Astrocyte (in vitro differentiated cells and primary cell): ENCODE measurements around the gene MAP7D2. TPM values are rescaled to one million over a fixed set of nuclear protein-coding genes. Genes with fewer than 3 reads are reported as not detected.

Experiments used
- DNase-seq: peaks from one replicate; pipeline ENCODE4 v3.0.0-alpha.2; 2010; ENCODE audit warnings: low read depth
- FAIRE-seq: peaks from 2 replicates; lab custom pipeline; 2011; peaks lifted over from hg19 to GRCh38; lab: Jason Lieb, UNC
- H2AFZ ChIP-seq: 2 replicates; pipeline ENCODE4 v1.6.0; 2012; ENCODE audit warnings: low read depth, low read length, inconsistent platforms
- H3K27ac ChIP-seq: 2 replicates; pipeline ENCODE4 v1.5.1; 2011; ENCODE audit warnings: low read depth, low read length, inconsistent platforms
- H3K27me3 ChIP-seq: 2 replicates; pipeline ENCODE4 v1.6.0; 2011; ENCODE audit warnings: low read length, inconsistent platforms; ENCODE audit not compliant: insufficient read depth
- H3K36me3 ChIP-seq: 2 replicates; pipeline ENCODE4 v1.5.1; 2011; ENCODE audit warnings: low read length, inconsistent platforms; ENCODE audit not compliant: insufficient read depth
- H3K4me1 ChIP-seq: 2 replicates; pipeline ENCODE4 v1.5.1; 2011; ENCODE audit warnings: low read length, inconsistent platforms; ENCODE audit not compliant: insufficient read depth
- H3K4me2 ChIP-seq: 2 replicates; pipeline ENCODE4 v1.6.0; 2012; ENCODE audit warnings: low read length, inconsistent platforms
- H3K4me3 ChIP-seq: 2 replicates; pipeline ENCODE4 v1.5.1; 2011; ENCODE audit warnings: low read depth, mild to moderate bottlenecking, low read length, inconsistent platforms; ENCODE audit not compliant: insufficient read depth
- H3K79me2 ChIP-seq: 2 replicates; pipeline ENCODE4 v1.6.0; 2012; ENCODE audit warnings: mild to moderate bottlenecking, low read length, inconsistent platforms; ENCODE audit not compliant: insufficient read depth
- H3K9ac ChIP-seq: 2 replicates; pipeline ENCODE4 v1.6.0; 2012; ENCODE audit warnings: mild to moderate bottlenecking, low read length, inconsistent platforms
- H3K9me3 ChIP-seq: 2 replicates; pipeline ENCODE4 v1.5.1; 2012; ENCODE audit warnings: low read depth, mild to moderate bottlenecking, low read length, inconsistent platforms; ENCODE audit not compliant: insufficient read depth
- H4K20me1 ChIP-seq: 2 replicates; pipeline ENCODE4 v1.6.0; 2012; ENCODE audit warnings: low read length, inconsistent platforms; ENCODE audit not compliant: insufficient read depth
- H3K27ac Mint-ChIP-seq: one replicate; pipeline ENCODE4 v1.8.0; 2021; ENCODE audit warnings: mild to moderate bottlenecking, mixed read lengths; ENCODE audit not compliant: unreplicated experiment
- H3K27me3 Mint-ChIP-seq: one replicate; pipeline ENCODE4 v1.8.0; 2021; ENCODE audit warnings: low read depth, mixed read lengths; ENCODE audit not compliant: unreplicated experiment
- H3K36me3 Mint-ChIP-seq: one replicate; pipeline ENCODE4 v1.8.0; 2021; ENCODE audit warnings: low read depth, mixed read lengths; ENCODE audit not compliant: unreplicated experiment
- H3K4me1 Mint-ChIP-seq: one replicate; pipeline ENCODE4 v1.8.0; 2021; ENCODE audit warnings: low read depth, mixed read lengths; ENCODE audit not compliant: unreplicated experiment
- H3K4me3 Mint-ChIP-seq: one replicate; pipeline ENCODE4 v1.8.0; 2021; ENCODE audit warnings: mild to moderate bottlenecking, moderate library complexity, mixed read lengths; ENCODE audit not compliant: unreplicated experiment
- H3K9me3 Mint-ChIP-seq: one replicate; pipeline ENCODE4 v1.8.0; 2021; ENCODE audit warnings: mild to moderate bottlenecking, mixed read lengths; ENCODE audit not compliant: unreplicated experiment
- EZH2 ChIP-seq: IDR thresholded peaks from 2 replicates; pipeline ENCODE4 v1.6.1; 2012; ENCODE audit warnings: mild to moderate bottlenecking, low read length, inconsistent platforms; ENCODE audit not compliant: insufficient read depth
- total RNA-seq: library from RNA; stranded (reverse); gene quantifications from 2 replicates; pipeline ENCODE4 v1.2.1, GENCODE V29; 2021
- TF ChIP-seq, protein P1 (sequence below): IDR thresholded peaks from 2 replicates; pipeline ENCODE4 v1.5.1; 2011; ENCODE audit warnings: low read depth, mild to moderate bottlenecking, inconsistent platforms, low read length, moderate library complexity; ENCODE audit not compliant: insufficient read depth

Gene MAP7D2
- total RNA-seq, 1 donor from 2014 or later: 1.3 TPM

DNA sequence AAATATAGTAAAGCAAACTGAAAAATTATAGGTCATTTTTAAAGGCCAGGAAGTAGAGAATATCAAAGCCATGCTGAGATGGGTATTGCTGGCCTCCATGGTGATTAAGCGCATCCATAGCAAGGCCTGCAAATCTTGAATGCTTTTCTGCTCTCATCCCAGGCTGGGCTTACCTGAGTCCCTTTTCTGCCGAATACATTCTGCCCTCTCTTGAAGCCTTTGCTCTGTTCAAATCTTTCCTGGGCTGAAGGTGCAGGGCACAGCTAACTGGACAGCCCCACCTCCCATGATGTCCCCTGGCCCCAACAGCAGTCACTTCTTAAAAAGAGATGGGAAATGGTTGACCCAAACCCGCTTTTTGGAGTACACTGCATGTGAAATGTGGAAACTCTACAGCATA, 35.0 kb upstream of the MAP7D2 start:
- Mint-ChIP-seq H3K27ac (no peak overlapping the region), H3K4me1 (no peaks in the 10 kb centered on the region), H3K9me3 (no peaks in the 10 kb centered on the region), H3K36me3 (no peaks in the 10 kb centered on the region), H3K4me3 (no peak overlapping the region), H3K27me3 (no peaks in the 10 kb centered on the region)
- Histone ChIP-seq H3K36me3 (peaks cover 16% of the 10 kb centered on the region), H3K4me2 (no peak overlapping the region), H3K4me1 (no peaks in the 10 kb centered on the region), H3K9me3 (no peaks in the 10 kb centered on the region), H3K27me3 (no peaks in the 10 kb centered on the region), H2AFZ (no peak overlapping the region), H3K27ac (no peak overlapping the region), H3K4me3 (no peak overlapping the region), H3K9ac (no peak overlapping the region), H3K79me2 (no peaks in the 10 kb centered on the region), H4K20me1 (no peaks in the 10 kb centered on the region)
- TF ChIP-seq EZH2: no peak
- TF ChIP-seq, protein P1, sequence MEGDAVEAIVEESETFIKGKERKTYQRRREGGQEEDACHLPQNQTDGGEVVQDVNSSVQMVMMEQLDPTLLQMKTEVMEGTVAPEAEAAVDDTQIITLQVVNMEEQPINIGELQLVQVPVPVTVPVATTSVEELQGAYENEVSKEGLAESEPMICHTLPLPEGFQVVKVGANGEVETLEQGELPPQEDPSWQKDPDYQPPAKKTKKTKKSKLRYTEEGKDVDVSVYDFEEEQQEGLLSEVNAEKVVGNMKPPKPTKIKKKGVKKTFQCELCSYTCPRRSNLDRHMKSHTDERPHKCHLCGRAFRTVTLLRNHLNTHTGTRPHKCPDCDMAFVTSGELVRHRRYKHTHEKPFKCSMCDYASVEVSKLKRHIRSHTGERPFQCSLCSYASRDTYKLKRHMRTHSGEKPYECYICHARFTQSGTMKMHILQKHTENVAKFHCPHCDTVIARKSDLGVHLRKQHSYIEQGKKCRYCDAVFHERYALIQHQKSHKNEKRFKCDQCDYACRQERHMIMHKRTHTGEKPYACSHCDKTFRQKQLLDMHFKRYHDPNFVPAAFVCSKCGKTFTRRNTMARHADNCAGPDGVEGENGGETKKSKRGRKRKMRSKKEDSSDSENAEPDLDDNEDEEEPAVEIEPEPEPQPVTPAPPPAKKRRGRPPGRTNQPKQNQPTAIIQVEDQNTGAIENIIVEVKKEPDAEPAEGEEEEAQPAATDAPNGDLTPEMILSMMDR: no peak
- FAIRE-seq: no peak
- no peak for DNase-seq

DNA sequence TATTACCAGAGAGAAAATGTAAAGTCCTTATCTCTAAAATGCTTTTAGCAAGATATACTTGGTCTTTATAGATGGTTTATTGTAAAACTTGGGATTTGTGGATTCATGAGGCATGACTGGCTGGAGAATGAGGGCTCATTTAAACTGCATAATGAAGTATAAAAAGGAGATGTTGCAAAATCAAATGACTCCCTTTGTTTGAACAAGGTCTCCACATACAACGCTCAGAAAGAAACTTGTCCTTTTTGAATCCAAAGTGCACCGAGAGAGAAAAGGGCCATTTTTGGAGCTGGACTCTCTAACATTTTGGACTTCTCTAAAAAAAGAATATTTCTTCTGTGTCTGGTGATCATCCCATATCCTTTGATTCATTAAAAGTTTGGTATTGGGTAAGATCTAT, 32.6 kb upstream of the MAP7D2 start:
- no peak overlapping the region for H3K27ac ChIP-seq
- no peak overlapping the region for H3K27ac Mint-ChIP-seq
- DNase-seq (no peak), FAIRE-seq (peak; percentile 60)
- H3K4me3 Mint-ChIP-seq: no peak overlapping the region
- no peaks in the 10 kb centered on the region for H3K79me2 ChIP-seq
- H3K9me3 ChIP-seq: no peaks in the 10 kb centered on the region
- H3K4me1 ChIP-seq: no peaks in the 10 kb centered on the region
- no peak for TF ChIP-seq EZH2
- TF ChIP-seq, protein P1: no peak
- no peaks in the 10 kb centered on the region for H3K36me3 ChIP-seq
- no peak overlapping the region for H2AFZ ChIP-seq
- H3K27me3 Mint-ChIP-seq: no peaks in the 10 kb centered on the region
- no peaks in the 10 kb centered on the region for H3K27me3 ChIP-seq
- no peaks in the 10 kb centered on the region for H3K4me1 Mint-ChIP-seq
- H3K36me3 Mint-ChIP-seq: no peaks in the 10 kb centered on the region
- H3K4me3 ChIP-seq: no peak overlapping the region
- no peaks in the 10 kb centered on the region for H3K9me3 Mint-ChIP-seq
- no peaks in the 10 kb centered on the region for H4K20me1 ChIP-seq
- H3K4me2 ChIP-seq: no peak overlapping the region
- no peak overlapping the region for H3K9ac ChIP-seq

DNA sequence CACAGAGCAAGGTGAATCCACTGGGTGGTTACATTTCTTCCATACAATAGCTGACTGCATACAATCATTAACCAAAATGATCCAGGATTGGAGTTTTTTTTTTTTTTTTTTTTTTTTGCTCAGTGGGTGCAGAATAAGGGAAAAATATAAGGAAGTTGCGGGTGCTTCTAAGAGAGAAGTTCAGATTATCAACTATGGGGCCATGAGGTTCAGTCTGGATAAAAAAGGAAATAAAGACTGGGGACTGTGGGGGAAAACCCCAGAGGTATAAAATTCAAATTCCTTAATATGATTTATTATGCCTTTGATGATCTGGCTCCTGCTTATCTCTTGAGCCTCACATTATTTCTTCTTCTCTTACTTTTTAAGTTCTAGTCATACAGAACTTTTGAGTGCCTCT, 30.9 kb upstream of the MAP7D2 start:
- Mint-ChIP-seq H3K4me1 (no peaks in the 10 kb centered on the region), H3K27ac (no peak overlapping the region), H3K36me3 (no peaks in the 10 kb centered on the region), H3K27me3 (no peaks in the 10 kb centered on the region), H3K9me3 (no peaks in the 10 kb centered on the region), H3K4me3 (no peak overlapping the region)
- no peaks in the 10 kb centered on the region for H3K9me3 ChIP-seq
- no peaks in the 10 kb centered on the region for H3K79me2 ChIP-seq
- no peak overlapping the region for H3K4me3 ChIP-seq
- no peak for TF ChIP-seq EZH2
- TF ChIP-seq, protein P1: no peak
- FAIRE-seq: no peak
- no peak for DNase-seq
- no peaks in the 10 kb centered on the region for H3K27me3 ChIP-seq
- no peaks in the 10 kb centered on the region for H4K20me1 ChIP-seq
- H3K4me2 ChIP-seq: no peak overlapping the region
- no peak overlapping the region for H2AFZ ChIP-seq
- H3K9ac ChIP-seq: no peak overlapping the region
- no peak overlapping the region for H3K27ac ChIP-seq
- no peaks in the 10 kb centered on the region for H3K36me3 ChIP-seq
- no peaks in the 10 kb centered on the region for H3K4me1 ChIP-seq
